Endometrial microvascular endothelial cells (primary cell): ENCODE measurements around the gene VCPKMT. TPM values are rescaled to one million over a fixed set of nuclear protein-coding genes. Genes with fewer than 3 reads are reported as not detected.
"Not testable (repeated sequence)": the region's sequence is repeated elsewhere in the genome, so short reads cannot be mapped to it uniquely, and the experiment has no call there.

Source experiments
- in situ Hi-C: cut with HindIII; loops from 2 replicates; pipeline ENCODE4 v1.10.0; 2017; ENCODE audit warnings: low sequenced_read_pairs, low pct_unique_long_range_greater_than_20kb; ENCODE audit errors: inconsistent ontology term
- total RNA-seq: library from RNA; depleted of rRNA; stranded (reverse); fragments of >200 nt; gene quantifications from one replicate; pipeline ENCODE4 v1.2.3, GENCODE V29; 2015; ENCODE audit errors: inconsistent ontology term

The VCPKMT gene
- total RNA-seq, 1 donor from 2014 or later: 7.6 TPM

DNA sequence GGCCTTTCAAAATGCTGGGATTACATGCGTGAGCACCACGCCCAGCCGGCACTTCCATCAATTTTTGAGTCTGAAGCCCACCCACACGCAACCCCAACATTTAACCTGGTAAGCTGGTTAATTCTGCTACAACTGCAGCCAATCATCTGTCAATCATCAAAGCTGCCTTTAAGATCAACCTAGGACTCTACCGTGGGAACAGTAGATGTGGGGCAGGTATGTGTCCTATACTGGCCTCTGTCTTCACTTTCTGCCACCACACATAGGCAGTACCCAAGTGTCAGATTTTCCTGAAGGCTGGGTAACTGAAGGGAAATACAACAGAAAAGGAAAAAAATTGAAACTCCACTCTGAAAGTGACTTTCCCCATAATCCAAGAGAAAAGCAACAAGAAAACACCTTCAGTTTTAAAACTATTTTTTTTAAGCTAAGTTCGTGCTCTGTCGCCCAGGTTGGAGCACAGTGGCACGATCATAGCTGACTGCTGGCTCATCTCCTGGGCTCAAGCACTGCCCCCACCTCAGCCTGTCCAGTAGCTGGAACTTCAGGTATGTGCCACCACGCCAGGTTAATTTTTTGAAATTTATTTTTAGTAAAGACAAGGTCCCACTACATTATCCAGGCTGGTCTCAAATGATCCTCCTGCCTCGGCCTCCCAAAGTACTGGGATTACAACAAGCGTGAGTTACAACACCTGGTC, 22.2 kb downstream of the VCPKMT start:
- in situ Hi-C loops: no loop called here

DNA sequence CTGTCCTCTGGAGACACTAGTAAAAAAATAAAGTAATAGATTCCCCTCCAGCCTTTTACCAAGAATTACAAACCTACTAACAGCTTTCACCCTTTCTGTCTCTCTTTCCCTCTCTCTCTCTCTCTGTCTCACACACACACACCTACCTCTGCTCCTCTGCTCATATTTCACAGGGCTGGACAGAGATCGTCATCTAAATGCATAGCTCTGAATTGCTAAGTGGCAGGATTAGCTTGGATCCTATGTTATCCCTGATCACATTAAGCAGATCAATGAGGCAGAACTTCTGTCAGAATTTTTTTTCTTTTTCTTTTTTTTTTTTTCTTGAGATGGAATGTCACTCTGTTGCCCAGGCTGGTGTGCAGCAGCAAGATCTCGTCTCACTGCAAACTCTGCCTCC, 22.9 kb downstream of the VCPKMT start:
- in situ Hi-C loops: no loop called here

DNA sequence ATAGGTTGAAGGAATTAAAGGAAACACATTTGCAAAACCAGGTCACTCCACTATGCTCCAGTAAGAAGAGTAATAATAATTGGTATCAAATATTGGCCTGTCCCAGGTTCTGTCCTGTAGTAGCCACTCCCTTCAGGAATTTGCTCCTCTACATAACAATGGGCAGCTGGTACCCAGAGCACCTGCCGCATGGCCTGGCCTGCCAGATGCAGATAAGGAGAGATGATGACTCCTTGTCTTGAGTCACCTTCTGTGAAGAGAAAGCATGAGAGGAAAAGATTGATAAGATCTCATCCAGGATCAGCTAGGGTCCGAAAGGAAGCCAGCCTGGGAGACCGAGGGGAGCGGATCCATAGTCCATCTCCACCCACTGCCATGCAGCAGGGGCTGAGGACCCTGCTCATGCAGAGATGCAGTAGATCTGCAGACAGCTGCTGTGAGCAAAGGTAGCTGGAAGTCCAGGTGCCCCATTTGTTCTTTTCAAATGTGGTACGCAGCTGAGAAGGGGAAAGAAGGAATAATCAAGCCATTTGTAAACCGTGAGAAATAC, 24.3 kb downstream of the VCPKMT start:
- in situ Hi-C loops: no loop called here

DNA sequence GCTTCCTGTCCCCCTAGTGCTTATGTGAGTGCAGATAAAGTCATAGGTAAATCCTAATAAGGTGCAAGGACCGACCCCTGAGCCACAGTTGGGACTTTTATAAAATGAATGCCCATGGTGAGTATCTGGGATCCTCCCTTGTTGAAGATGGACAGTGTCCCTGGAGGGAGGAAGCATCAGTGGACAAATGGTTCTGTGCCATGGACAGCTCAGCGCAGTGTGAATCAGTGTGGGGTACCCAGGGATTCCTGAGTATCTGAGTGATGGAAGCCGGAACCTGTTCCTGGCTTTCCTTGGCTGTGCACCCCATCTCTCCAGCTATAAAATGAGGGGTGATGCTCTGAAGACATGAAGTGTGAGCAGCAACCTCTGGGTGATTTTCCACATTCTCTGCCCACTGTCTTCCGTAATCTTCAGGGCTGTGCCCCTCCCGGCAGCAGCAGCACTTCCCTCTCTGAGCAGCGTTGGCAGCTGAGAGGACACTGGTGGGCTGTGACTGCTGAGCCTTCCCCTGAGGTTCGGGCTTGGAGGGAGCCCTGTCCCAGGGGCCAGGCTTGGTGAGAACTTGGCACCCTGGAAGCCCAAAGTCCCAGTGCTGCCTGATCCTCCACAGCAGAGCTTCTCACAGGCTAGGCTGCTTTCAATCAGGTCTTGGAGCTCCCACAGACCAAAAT, 25.0 kb downstream of the VCPKMT start:
- in situ Hi-C loops: no loop called here

DNA sequence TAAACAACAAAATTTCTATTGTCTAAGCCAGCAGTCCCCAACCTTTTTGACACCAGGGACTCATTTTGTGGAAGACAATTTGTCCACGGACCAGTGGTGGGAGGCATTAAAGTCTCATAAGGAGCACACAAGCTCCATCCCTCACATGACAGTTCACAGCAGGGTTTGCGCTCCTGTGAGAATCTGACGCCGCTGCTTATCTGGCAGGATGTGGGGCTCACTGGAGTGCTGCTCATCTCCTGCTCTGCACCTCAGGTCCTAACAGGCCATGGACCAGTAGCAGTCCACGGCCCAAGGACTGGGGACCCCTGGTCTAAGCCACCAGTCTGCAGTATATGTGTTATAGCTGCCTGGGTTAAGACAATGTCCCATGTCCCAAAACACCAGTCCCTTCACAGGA, 27.2 kb downstream of the VCPKMT start:
- in situ Hi-C loops: no loop called here

DNA sequence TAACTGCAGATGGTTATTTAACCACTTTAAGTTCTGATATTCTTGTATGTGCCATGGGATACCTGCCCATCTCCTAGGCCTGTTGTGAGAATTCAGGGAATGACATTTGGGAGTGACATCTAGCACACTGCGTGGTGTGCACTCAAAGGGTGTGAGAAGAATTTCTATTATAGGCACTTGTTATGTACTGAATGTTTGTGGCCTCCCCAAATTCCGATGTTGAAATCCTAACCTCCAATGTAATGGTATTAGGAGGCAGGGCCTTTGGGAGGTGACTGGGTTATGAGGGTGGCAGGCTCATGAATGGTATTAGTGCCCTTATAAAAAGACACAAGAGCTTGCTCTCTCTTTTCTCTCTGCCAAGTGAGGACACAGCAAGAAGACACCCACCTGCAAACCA, 27.6 kb downstream of the VCPKMT start:
- in situ Hi-C loops: no loop called here

DNA sequence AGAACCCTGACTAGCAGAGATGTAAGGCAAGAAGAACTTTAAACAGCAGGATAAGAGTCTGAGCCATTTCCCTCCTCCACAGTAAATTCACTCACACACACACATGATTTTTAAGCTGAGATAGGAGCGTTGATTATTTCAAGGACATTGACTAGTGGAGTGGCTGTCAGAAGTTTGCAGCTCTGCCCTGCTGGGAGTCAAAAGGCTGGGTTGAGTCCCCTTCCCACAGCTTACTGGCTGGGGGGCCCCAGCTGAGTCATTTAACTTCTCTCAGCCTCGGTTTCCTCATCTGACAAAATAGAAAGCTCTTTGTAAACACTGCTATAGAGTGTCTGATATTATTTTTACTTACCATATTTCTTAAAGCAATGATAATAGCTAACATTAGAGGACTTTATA, 28.3 kb downstream of the VCPKMT start:
- in situ Hi-C loops: no loop called here

DNA sequence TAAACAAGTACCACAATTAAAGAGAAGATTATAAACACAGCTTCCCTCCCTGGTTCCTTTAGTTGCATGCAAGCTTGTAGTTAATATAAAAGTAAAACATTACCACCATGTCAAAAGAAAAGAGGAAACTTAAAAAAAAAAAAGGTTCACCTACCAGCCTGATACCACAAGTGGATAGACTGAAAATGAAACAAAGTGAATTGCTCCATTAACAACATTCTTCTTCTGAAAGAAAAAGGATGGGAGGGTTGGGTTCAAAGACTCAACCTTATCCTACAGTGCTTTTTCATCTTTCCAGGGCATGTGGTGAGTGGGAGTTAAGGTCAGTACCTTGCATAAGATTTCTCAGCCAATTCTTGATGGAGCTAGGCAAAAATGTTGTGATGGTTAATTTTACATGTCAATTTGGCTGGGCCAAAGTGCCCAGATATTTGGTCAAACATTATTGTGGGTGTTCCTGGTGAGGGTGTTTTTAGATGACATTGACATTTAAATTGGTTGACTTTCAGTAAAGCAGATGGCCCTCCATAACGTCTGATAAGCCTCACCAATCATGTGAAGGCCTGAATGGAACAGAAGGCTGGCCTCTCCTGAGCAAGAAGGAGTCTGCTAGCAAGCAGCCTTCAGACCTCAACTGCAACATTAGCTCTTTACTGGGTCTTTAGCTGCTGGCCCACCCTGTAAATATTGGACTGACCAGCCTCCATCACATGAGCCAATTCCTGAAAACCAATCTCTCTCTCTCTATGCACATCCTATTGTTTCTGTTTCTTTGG, 28.8 kb downstream of the VCPKMT start:
- in situ Hi-C loops: no loop called here

DNA sequence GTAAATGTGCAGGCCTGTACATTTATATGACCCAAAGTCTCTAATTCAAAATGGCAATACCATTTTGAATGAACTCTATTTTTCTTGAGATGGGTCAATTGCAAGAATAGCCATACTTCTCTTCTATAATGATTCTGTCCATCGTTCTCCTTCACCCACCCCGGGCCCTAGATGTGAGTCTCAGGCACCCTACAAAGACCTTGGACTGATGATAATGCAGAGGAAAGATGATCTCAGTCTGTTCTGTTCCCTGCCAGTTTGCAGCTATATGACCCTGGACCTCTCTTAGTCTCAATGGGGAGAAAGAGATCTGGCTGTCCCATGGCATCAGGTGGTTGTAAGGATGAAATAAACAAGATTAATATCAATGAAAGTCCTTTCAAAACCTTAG, 30.1 kb downstream of the VCPKMT start:
- in situ Hi-C loops: no loop called here

DNA sequence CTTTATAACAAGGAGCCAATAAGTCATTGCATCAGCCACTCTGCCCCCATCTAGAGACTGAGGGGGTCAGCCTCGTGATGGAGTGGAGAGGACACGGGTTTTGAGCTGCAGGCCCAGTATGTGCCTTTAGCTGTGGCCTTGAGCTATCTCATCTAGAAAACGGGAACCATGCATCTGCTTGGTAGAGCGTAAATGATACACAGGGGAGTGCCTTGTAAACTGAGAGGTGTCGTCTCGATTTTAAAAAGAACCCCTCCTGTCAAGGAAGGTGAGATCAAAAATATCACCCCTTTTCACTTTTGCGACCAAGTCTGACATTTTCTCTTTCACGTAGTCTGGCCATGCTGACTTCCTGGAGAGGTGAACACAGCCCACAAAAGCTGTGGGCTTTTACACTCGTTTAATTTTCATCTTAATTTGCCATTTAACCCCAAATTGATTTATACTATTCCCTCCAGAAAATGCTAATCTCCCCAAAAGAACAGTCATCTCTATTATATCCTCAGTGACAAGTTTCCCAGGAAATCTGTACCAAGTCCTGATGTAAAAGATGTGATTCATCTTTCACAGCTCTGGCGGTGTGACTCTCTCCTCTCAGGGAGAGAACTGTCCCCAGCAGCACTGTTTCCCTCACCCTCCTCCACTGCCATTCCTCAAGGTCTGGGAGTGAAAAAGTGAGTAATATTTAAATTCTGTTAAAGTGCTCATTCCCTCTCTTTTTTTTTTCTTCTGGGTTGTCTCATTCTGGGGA, 30.6 kb downstream of the VCPKMT start:
- in situ Hi-C loops: no loop called here

DNA sequence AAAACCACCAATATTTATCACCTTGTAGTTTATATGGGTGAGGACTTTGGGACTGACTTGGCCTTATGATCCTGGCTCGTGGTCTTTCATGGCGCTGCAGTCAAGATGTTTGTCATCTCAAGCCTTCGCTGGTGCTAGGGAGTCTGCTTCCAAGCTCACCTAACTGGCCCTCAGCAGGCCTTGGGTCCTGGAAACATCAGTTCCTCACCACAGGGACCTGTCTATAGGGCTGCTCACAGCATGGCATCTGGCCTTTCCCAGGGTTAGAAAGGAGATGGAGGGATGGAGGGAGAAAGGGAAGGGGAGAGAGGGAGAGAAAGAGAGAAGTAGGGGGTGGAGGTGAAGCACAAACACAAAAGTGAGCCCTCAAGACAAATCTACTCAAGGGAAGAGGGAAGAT, 31.7 kb downstream of the VCPKMT start:
- in situ Hi-C loops: no loop called here

DNA sequence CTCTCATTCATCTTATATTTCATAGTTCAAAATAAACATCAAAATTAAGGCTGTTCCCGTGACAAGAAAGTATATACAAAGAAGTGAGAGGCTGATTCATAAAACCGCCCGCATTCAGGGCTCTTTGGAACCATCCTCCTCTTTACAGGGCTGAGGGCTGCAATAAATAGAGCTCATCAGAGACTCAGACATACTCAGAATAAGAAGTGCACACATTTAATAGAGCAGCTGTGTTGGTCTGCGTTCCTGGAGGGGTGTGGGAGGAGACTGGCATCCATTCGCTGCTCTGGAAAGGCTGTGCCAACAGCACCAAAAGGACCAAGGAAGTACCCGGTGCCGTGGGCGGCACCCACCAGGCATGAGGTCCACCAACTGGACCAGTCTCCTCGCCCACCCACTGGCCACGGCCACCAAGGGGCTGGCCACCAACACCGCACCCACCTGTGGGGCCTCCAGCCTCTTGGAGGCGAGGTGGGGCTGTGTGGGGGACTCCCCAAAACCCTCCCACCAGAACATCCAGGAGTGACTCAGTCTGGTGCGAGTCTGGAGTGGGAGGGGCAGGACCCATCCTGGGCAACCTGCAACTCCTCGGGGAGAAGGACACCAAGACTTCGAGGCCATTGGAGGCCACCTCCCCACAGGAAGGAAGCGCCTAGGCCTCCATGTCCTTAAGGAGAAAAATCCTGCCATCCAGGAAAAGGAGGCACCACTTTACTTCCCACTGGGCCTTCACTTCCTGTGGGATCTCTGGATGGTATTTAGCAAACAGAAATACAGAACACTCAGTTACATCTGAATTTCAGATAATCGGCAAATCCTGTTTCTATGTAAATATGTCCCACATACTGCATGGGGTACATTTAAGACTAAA, 32.7 kb downstream of the VCPKMT start:
- in situ Hi-C loops: no loop called here

DNA sequence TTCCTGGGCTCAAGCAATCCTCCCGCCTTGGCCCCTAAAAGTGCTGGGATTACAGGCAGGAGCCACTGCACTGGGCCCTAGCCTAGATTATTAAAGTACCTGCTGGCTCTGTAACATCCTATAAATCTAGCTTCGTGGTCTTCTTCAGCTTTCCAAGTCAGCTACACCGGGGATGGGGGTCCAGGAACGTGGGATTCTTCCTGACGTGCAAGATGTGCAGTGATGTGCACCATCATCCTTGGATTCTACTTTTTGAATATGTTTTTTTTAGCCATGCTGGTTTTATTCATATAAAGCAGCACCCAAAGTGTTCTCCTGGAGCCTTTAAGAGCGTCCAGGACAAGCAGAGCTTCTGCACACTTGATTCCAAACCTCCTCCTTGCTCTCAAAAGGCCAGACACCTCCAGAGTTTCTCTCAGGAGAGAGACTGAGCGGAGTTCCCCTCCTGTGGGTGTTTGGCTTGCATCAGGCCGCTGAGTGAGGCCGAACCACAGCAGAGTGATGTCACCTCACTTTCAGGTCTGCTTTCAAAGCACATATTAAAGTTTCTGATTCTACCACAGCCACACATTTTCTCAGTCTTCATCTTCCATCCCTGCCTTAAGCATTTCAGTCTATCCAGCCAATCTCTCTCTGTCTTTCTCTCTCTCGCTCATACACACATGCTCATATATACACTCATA, 33.4 kb downstream of the VCPKMT start:
- in situ Hi-C loops: no loop called here

DNA sequence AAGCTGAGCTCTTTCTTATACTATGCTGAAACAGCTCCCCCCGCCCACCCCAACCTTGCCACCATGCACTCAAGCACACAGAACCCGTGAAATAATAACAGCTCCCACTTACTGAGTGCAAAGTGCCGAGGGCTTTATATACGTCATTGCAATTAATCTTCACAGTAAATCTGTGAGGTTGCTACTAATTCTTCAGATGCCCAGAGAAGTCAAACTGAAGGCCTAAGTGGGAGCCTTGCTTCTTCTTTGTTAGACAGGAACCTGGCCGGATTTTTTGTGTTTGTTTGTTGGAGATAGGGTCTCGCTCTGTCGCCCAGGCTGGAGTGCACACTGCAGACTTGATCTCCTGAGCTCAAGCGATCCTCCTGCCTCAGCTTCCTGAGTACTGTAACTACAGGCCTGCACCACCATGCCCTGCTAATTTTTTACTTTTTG, 34.0 kb downstream of the VCPKMT start:
- in situ Hi-C loops: no loop called here

DNA sequence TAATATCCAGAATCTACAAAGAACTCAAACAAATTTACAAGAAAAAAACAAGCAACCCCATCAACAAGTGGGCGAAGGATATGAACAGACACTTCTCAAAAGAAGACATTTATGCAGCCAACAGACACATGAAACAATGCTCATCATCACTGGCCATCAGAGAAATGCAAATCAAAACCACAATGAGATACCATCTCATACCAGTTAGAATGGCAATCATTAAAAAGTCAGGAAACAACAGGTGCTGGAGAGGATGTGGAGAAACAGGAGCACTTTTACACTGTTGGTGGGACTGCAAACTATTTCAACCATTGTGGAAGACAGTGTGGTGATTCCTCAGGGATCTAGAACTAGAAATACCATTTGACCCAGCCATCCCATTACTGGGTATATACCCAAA, 37.3 kb downstream of the VCPKMT start:
- in situ Hi-C loops: not testable (repeated sequence)

DNA sequence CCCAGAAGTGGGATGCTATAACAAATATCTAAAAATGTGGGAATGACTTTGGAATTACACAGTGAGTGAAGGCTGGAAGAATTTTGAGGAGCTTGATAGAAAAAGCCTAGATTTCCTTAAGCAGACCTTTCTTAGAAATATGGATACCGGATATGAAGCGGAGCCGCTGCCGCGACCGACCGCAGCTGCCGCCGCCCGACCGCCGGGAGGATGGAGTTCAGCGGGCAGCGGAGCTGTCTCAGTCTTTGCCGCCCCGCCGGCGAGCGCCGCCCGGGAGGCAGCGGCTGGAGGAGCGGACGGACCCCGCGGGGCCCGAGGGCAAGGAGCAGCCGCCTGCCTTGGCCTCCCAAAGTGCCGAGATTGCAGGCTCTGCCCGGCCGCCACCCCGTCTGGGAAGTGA, 42.7 kb downstream of the VCPKMT start:
- in situ Hi-C loops: not testable (repeated sequence)

DNA sequence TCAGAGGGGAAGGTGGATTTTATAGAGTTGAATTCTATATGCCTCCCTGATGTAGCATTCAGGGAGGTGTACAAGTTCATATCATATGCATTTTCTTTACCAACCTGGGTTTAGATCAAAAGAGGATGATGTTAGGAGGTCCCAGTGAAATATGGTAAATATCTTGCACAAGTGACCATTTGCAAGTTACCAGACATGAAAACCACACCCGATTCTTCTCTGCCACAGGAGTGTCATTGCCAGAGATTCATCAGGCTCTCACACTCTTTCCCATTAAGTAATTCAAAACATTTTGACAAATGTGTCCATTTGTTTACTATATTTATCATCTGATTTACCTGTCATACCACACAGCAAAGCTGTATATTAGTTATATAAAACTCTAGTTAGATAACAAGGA, 44.0 kb downstream of the VCPKMT start:
- in situ Hi-C loops: no loop called here
